GM12875 (cell line): ENCODE measurements around the gene HDHD5.
A peak's percentile ranks its signal among the peaks of the same experiment; 100 is the strongest.

ENCODE experiments used
- H3K4me3 ChIP-seq: one replicate; pipeline ENCODE4 v1.5.1; 2011; ENCODE audit warnings: low read depth, low read length, control low read depth
- TF ChIP-seq, protein P1 (sequence below): IDR thresholded peaks from 2 replicates; pipeline ENCODE4 v1.5.1; 2011; ENCODE audit warnings: low read depth, mild to moderate bottlenecking, control low read depth, inconsistent platforms, low read length, moderate library complexity, borderline replicate concordance; ENCODE audit not compliant: insufficient read depth

The HDHD5 gene

GRCh38 chr22:17192186-17192585 is 33.1 kb upstream of the HDHD5 start:
- TF ChIP-seq, protein P1, sequence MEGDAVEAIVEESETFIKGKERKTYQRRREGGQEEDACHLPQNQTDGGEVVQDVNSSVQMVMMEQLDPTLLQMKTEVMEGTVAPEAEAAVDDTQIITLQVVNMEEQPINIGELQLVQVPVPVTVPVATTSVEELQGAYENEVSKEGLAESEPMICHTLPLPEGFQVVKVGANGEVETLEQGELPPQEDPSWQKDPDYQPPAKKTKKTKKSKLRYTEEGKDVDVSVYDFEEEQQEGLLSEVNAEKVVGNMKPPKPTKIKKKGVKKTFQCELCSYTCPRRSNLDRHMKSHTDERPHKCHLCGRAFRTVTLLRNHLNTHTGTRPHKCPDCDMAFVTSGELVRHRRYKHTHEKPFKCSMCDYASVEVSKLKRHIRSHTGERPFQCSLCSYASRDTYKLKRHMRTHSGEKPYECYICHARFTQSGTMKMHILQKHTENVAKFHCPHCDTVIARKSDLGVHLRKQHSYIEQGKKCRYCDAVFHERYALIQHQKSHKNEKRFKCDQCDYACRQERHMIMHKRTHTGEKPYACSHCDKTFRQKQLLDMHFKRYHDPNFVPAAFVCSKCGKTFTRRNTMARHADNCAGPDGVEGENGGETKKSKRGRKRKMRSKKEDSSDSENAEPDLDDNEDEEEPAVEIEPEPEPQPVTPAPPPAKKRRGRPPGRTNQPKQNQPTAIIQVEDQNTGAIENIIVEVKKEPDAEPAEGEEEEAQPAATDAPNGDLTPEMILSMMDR: no peak
- no peak overlapping the region for H3K4me3 ChIP-seq

GRCh38 chr22:17191163-17191784 is 32.2 kb upstream of the HDHD5 start:
- no peak overlapping the region for H3K4me3 ChIP-seq
- TF ChIP-seq, protein P1: no peak

GRCh38 chr22:17190702-17191101 is 31.6 kb upstream of the HDHD5 start:
- H3K4me3 ChIP-seq: no peak overlapping the region
- TF ChIP-seq, protein P1: no peak

DNA sequence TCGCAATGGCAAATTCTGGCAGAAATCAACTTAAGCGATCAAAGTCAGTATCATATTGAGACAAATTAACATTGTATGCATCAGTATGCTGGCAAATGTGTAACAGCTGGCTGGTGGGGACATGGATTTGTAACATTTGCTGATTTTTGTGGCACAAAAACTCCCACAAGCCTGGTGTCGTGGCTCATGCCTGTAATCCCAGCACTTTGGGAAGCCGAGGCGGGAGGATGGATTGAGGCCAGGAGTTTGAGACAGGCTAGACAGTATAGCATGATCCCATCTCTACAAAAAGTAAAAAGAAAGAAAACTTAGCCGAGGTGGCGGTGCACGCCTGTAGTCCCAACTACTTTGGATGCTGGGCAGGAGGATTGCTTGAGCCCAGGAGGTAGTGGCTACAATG is 17.6 kb upstream of the HDHD5 start:
- no peak overlapping the region for H3K4me3 ChIP-seq
- TF ChIP-seq, protein P1: no peak

DNA sequence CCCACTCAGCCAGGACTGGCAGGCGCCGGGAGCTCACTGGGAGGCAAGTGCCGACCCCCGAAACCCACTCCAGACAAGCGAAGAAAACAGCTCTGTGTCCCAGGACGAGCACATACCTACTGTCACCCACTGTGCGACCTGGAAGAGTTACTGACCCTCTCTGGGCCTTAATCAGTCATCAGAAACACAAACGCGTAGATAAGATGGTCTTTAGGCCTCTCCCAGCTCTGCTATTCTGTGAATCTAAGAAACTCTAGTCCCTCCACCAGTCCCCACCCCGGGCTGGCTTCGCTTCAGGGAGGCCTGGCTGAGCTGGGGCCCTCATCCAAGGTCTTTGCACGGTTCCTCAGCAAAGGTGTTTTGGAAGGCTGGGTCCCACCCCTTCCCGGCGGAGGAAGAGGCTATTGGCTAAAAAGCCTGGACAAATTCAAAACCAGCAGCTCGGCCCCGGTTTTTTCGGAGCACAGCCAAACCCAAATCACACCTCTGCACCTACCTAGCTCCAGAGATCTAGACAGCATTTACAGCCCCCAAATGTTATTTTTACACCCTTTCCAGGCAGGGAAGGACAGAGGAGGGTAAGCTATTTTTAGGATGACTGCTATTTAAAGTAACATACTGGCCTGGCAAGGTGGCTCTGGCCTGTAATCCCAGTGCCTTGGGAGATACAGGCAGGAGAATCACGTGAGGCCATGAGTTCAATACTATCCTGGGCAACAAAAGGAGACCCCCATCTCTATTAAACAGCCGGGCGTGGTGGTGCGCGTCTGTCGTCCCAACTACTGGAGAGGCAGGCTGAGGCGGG is 13.2 kb upstream of the HDHD5 start:
- H3K4me3 ChIP-seq: peak overlapping the region; percentile 65
- TF ChIP-seq, protein P1: no peak

DNA sequence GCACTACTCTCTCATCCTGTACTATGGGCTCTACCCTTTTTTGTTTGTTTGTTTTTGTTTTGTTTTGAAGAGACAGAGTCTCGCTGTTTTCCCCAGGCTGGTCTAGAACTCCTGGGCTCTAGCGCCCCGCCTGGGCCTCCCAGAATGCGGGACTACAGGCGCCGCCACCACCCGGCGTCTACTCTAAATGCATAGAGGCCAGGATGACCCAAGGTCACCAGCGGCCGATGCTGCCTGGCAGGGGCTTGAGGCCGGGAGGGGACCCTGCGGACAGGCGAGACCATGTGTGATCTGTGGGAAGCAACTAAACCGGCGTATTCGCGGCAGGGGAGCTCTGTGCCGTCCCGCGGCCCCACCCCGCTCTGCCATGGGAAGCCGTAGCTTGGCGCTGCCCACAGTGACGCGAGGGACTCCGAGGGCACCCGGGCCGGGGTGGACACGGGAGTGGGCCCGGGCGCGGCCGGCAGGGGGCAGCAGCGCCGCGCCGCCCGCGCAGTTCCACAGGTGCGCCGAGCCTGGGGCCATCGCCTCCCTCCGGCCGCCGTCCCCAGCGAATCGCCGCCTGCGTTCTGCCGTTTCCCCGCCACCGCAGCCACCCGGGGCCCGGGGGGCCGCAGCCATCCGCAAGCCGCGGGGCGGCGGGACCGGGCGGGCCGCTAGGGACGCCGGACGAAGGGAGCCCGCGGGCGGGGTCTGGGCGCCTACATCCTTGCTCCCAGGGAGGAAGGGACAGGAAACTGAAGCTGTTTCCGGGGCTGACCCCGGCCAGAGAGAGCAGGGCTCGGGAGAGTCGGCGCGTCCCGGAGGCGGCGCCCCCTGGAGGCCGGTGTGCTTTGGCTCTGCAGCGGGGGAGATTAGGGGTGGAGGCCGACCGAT is 12.3 kb upstream of the HDHD5 start:
- peak overlapping the region; percentile 65 for H3K4me3 ChIP-seq
- TF ChIP-seq, protein P1: peak; percentile 89

GRCh38 chr22:17167486-17167885 is 8.4 kb upstream of the HDHD5 start:
- TF ChIP-seq, protein P1: no peak
- H3K4me3 ChIP-seq: no peak overlapping the region
